GM18868 (cell line): ENCODE measurements around the gene ABCD3.
"Not testable (repeated sequence)": the region's sequence is repeated elsewhere in the genome, so short reads cannot be mapped to it uniquely, and the experiment has no call there.

Experiments used
- ATAC-seq: cut with Tn5 transposase; IDR thresholded peaks from one replicate; pipeline ENCODE4 v1.9.1; 2021; ENCODE audit warnings: mild to moderate bottlenecking, moderate library complexity; ENCODE audit not compliant: unreplicated experiment

Gene ABCD3

DNA sequence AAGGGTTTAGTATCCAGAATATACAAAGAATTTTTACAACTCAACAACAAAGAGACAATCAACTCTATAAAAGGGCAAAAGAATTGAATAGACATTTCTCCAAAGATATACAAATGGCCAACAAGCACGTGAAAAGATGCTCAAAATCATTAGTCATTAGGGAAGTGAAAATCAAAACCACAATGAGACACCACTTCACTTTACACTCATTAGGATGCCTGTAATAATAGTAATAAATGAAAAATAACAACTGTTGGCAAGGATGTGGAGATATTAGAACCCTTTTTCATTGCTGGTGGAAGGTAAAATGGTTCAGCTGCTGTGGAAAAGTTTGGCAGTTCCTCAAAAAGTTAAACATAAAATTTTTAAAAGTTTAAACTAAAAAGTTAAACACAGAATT lies 7.0 kb upstream of the ABCD3 start:
- ATAC-seq = peak; percentile 93

DNA sequence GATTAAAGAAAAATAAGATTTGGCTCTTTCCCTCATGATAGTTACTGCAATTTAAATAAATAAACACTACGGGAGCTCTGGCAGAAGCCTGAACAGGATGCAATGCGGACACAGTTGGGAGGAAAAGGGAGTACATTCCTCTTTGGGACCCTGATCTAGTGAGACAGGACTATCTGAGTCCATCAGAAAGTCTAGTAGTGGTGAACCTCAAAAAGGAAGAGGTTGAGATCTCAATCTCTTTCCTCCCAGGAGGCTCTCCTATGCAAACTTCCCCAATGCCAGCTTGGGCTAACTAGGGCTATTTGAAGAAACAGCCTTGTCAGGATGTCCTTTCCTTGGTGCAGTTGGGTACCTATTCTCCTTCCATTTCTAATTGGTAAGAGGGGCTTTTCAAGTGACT lies 4.9 kb upstream of the ABCD3 start:
- ATAC-seq = no peak

DNA sequence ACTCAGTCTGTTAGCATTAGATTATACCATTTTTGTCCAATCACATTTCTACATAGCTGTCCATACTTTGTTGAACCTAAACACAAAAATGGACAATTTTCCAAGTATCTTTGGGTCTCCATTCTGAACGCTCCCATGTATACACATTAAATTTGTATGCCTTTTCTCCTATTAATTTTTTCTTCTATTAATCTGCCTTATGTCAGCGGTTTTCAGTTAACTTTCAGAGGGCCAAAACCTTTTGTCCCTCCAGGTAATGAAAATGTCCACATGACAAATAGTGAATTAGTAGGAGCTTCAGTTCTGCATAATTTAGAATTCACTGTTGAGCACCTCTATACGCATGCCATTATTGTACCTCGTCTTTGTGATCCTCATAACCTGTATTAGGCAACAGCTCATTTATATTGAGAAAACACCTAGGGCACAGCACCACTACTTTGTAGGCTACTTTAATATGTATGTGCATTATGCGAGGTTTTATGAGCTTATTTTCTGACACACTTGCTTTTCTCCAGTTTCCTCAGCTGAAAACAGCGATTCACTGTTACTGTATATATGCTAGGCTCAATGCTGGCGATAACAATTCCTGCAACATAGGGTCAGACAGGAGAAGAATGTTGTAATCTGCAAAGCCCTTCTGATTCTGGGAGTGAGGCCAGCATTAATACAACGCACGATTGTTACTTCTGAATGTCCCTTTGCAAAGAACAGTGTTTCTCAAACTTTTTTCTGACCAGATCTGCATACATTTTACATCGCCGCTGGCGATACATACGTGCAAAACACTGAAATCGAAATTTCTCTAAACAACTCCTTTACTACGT lies 1.1 kb upstream of the ABCD3 start:
- ATAC-seq = no peak

DNA sequence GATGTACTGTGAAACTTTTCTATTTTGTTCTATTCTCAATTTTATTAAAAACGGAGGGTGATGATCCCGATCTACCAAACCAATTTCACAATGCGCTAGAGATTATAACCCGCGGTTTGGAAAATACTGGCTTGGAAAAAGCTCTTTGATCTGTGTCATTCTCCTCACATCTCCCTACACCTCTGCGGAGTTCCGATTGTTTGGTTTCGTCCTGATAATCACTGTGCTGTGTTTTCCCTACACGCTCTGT lies 536 bp upstream of the ABCD3 start:
- ATAC-seq = no peak

DNA sequence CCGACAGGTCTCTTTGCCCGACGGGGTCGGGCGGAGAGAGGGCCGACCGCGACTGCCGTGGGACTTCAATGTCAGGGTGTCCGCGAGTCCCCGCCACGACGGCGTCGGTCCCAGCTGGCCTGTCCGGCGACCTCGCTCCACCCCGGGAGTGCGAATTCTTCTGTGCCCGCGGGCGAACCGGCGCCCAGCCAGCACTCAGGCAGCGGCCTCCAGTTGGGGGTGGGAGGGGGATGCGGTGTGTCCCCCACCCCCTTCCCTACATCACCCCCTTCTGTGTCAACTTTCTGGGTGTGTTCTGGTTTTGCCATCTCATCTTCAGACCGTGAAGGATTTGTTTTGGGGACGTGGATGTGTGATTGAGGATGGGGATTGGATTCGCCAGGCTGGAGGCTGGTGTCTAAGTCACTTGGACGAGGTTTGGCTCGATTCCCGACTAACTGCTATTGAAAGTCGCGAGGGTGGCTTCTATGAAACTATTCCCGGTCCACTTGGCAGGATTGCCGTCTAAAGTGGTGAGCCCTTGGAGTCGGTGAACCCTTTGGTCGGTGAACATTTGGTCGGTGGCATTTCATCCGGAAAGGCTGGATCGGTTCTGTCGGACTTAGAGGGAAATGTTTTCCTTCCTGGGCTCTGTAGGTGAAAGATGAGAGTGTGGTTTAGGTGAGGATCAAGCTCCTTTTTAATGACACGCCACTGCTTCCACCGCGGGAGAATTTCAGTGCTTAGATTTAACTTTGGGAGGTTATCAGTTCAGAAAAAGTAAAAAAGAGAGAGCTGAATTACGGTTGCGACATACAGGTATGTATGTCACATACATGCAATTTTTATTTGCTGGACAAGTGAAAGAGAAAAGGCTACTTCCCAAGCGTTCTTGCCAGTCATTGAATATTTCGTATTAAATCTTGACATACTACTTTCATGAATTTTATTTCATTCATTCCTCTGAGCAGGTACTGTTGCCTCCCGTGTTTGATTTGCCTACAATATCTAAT lies 771 bp downstream of the ABCD3 start:
- ATAC-seq = peak; percentile 14

DNA sequence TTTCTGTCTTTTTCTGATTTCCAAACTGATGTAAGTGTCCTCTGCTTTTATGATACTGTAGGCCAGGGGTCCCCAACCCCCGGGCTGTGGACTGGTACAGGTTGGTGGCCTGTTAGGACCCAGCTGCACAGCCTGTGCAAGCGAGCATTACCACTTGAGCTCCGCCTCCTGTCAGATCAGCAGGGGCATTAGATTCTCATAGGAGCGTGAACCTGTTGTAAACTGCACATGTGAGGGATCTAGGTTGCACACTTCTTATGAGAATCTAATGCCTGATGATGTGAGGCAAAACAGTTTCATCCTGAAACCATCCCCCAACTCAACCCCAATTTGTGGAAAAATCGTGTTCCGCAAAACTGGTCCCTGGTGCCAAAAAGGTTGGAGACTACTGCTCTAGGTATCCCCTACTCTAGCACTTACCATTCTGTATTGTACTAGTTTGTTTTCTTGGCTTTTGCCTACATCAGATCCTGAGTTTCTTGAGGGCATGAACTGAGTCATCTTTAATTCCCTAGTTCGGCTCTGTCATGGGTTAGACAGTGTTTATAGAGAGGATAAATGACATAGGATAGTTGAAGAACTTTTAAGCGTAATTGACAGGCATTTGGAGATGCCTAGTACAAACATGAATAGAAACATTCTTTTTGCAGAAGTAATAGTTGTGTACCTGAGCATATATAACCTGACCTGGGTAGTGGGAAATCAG lies 4.1 kb downstream of the ABCD3 start:
- no peak for ATAC-seq

DNA sequence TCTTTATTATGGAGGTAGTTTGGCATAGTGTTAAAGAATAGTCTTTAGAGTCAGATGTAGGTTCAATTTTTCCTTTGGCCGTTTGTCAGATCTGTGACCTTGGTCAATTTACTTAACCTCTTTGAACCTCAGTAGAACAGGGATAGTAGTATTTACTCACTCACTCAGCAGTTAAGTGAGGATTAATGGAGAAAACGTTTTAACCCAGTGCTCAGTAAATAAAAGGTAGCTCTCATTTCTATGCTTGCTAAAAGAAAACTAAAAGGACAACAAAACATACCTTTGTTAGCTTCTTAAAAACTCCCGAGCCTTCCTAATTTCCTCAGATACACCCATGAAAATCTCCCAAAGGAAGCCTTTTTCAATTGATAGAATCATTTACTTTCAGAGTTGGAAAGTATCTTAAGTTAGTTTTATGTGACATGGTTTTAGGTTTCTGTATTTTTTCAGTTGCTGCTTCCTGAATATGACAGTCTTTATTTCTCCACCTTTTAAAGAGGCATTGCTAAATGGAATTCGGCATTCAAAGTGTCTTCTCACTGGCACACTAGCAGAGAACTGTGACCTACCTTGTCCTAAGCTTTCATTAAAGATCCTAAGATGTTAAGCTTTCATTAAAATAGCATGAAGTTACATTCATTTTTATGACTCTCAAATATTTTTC lies 7.8 kb downstream of the ABCD3 start:
- ATAC-seq = no peak

DNA sequence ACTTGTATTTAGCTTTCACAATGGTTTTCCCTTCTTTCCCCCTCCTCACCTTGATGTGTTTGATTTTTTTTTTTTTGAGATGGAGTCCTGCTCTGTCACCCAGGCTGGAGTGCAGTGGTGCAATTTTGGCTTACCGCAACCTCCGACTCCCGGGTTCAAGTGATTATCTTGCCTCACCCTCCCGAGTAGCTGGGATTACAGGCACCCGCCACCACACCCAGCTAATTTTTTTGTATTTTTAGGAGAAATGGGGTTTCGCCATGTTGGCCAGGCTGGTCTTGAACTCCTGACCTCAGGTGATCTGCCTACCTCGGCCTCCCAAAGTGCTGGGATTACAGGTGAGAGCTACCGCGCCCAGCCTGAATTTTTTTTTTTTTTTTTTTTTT lies 8.3 kb downstream of the ABCD3 start:
- ATAC-seq = not testable (repeated sequence)

DNA sequence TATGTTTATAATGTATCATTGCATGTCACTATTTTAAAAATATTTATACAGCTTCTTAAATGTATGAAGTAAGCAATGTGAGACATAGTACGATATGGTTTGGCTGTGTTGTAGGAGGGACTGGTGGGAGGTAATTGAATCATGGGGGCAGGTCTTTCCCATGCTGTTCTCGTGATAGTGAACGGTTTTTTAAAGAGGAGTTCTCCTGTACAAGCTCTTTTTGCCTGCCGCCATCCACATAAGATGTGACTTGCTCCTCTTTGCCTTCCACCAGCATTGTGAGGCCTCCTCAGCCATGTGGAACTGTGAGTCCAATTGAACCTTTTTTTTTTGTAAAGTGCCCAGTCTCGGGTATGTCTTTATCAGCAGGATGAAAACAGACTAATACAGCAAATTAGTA lies 10.3 kb downstream of the ABCD3 start:
- no peak for ATAC-seq

DNA sequence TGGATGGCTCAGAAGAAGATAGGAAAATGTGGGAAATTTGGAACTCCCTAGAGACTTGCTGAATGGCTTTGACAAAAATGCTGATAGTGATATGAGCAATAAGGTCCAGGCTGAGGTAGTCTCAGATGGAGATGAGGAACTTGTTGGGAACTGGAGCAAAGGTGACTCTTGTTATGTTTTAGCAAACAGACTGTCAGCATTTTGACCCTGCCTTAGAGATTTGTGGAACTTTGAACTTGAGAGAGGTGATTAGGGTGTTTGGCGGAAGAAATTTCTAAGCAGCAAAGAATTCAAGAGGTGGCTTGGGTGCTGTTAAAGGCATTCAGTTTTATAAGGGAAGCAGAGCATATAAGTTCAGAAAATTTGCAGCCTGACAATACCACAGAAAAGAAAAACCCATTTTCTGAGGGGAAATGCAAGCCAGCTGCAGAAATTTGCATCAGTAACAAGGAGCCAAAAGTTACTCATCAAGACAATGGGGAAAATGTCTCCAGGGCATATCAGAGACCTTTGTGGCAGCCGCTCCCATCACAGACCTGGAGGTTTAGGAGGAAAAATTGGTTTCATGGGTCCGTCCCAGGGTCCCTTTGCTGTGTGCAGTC lies 10.8 kb downstream of the ABCD3 start:
- ATAC-seq = not testable (repeated sequence)

DNA sequence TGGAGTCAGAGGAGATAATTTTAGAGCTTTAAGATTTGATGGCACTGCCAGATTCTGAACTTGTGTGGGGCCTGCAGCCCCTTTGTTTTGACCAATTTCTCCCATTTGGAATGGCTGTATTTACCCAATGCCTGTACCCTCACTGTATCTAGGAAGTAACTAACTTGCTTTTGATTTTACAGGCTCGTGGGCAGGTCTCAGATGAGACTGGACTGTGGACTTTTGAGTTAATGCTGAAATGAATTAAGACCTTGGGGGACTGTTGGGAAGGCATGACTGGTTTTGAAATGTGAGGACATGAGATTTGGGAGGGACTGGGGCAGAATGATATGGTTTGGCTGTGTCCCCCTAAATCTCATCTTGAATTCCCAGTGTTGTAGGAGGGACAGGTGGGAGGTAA lies 11.9 kb downstream of the ABCD3 start:
- ATAC-seq = not testable (repeated sequence)

DNA sequence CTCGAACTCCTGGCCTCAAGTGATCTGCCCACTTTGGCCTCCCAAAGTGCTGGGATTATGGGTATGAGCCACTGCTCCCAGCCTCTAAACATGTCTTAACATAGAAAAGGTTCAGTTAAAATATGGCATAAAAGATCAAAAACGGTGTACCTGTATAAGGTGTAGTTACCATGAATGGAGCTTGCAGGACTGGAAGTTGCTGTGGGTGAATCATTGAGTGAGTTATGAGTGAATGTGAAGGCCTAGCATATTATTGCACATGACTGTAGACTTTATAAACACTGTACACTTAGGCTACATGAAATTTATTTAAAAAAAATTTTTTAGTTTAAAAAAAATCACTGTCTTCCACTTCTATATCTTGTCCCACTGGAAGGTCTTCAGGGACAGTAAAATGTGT lies 15.7 kb downstream of the ABCD3 start:
- ATAC-seq = no peak

DNA sequence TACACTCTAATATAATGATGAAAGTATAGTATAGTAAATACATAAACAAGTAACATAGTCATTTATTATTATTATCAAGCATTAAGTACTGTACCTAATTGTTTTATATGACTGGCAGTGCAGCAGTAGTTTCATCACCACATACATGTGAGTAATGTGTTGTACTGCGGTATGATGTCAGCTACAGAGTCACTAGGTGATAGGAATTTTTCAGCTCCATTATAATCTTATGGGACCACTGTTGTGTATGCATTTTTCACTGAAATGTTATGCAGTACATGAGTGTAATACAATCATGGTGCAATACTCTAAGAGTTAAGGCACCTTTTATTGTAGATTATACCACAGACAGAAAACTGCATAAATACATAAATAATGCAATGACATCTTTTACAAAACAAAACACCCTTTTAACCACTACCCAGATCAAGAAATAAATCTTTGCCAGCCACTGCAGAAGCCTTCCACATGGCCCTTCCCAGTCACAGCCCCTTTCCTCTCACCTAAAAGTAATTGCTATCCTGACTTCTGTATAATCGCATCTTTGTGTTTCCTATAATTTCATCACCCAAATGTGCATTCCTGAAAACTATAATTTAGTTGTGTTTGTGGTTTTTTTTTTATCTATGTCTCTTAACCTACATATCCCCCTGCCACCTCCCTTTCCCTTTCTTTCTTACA lies 16.3 kb downstream of the ABCD3 start:
- no peak for ATAC-seq

DNA sequence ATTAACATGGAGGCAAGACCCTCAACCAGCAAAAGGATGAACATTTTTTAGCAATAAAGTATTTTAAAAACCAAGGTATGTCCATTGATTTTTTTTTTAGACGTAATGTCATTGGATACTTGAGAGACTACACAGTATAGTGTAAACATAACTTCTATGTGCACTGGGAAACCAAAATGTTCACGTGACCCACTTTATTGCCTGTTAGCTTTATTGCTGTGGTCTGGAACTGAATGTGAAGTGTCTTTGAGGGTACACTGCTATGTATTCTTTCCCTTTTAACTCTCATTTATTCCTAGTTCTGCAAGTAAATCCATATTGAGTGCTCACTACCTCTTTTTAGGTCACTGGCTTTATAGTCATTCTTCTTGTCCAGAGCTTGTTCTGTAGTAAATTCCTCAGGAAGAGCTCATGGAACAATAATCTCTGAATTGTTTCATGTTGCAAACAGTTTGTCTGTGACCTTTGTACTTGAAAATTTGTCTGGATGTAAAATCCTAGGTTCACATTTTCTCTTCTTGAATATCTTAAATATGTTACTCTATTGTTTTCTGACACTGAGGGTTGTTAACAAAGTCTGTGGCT lies 20.6 kb downstream of the ABCD3 start:
- no peak for ATAC-seq

DNA sequence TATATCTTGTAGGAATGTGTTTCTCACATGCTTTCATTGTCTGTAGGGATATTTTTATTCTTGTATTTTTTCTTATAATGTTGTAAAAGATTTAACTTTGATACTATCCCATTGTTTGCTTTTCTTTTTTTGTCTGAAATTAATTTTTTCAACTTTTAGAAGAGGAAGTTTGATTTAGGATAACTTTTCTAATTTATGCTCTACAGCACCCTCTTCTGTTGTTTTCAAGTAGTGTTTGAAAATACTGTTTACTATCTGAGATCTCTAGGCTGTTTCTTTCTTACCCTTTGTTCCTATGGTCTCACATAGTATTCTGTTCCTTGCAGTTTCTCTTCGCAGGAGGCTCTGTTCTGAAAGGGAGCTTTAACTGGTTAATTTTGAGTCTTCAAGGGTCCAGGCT lies 21.9 kb downstream of the ABCD3 start:
- ATAC-seq = no peak

DNA sequence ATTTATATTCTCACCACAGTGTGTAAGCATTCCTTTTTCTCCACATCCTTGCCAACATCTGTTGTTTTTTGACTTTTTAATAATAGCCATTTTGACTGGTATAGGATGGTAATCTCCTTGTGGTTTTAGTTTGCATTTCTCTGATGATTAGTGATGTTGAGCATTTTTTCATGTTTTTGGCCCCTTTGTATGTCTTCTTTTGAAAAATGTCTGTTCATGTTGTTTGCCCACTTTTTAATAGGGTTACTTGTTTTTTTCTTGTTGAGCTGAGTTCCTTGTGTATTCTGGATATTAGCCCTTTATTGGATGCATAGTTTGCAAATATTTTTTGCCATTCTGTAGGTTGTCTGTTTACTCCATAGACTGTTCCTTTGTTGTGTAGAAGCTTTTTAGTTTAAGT lies 24.9 kb downstream of the ABCD3 start:
- ATAC-seq = not testable (repeated sequence)

DNA sequence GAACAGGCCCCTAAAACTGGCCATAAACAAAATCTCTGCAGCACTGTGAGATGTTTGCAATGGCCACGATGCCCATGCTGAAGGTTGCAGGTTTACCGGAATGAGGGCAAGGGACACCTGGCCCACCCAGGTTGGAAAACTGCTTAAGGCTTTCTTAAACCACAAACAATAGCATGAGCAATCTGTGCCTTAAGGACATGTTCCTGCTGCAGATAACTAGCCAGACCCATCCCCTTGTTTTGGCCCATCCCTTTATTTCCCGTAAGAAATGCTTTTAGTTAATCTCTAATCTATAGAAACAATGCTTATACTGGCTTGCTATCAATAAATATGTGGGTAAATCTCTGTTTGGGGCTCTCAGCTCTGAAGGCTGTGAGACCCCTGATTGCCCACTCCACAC lies 26.6 kb downstream of the ABCD3 start:
- ATAC-seq = not testable (repeated sequence)

DNA sequence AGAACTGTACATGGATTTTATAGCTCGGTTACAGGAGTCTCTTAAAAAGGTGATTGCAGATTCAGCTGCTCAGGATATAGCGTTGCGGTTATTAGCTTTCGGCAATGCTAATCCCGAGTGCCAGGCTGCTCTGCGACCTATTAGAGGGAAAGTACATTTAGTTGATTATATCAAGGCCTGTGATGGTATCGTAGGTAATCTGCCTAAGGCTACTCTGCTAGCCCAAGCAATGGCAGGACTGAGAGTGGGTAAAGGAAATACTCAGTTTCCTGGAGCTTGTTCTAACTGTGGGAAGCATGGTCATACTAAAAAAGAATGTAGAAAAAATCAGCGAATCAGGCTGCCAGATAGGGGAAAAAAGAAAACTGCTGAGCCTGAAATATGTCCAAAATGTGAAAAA lies 27.5 kb downstream of the ABCD3 start:
- ATAC-seq = not testable (repeated sequence)

DNA sequence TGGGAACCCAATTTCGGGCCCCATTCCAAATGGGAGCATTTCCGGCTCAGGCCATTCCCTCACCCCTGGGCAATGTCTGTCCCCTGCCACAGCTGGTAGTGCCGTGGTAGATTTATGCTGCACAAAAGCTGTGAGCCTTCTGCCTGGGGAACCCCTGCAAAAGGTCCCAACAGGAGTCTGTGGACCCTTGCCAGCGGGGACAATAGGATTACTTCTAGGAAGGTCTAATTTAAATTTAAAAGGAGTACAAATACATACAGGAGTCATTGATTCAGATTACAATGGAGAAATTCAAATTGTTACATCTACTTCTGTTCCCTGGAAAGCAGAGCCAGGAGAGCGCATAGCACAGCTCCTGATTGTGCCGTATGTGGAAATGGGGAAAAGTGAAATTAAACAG lies 28.0 kb downstream of the ABCD3 start:
- not testable (repeated sequence) for ATAC-seq

DNA sequence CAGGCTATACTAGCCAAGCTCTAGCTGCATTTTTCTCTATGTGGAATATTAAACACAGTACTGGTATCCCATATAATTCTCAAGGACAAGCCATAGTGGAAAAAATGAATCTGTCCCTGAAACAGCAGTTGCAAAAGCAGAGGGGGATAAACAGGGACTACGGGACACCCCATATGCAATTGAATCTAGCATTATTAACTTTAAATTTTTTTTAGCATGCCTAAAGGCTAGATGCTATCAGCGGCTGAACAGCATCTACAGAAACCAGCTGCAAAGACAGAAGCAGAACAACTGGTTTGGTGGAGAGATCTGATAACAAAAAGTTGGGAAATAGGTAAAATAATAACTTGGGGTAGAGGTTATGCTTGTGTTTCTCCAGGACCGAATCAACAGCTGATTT lies 30.6 kb downstream of the ABCD3 start:
- ATAC-seq = not testable (repeated sequence)
